CD4-positive, alpha-beta T cell treated with Interleukin-17A for 4 hours (primary cell): ENCODE results near the gene DHRSX.
A peak's percentile ranks its signal among the peaks of the same experiment; 100 is the strongest.
"Not testable (repeated sequence)": the region's sequence is repeated elsewhere in the genome, so short reads cannot be mapped to it uniquely, and the experiment has no call there.

ENCODE experiments used
- DNase-seq: peaks from one replicate; pipeline ENCODE4 v3.0.0-alpha.2; 2020; ENCODE audit warnings: mixed read lengths

DHRSX gene

GRCh38 chrX:2345562-2345961 lies 155.2 kb downstream of the DHRSX start:
- no peak for DNase-seq

- DNase-seq, result no peak
These were observed 157.4 kb downstream of the DHRSX start for GRCh38 chrX:2343413-2343812.

- DNase-seq, result no peak
These were observed 157.9 kb downstream of the DHRSX start for GRCh38 chrX:2342874-2343273.

GRCh38 chrX:2342281-2342688 lies 158.5 kb downstream of the DHRSX start:
- DNase-seq, result no peak

GRCh38 chrX:2340991-2341390 lies 159.8 kb downstream of the DHRSX start:
- no peak for DNase-seq

- no peak for DNase-seq
These were observed 164.6 kb downstream of the DHRSX start for GRCh38 chrX:2336181-2336580.

- DNase-seq, result no peak
These were observed 166.5 kb downstream of the DHRSX start for GRCh38 chrX:2334237-2334636.

- no peak for DNase-seq
These were observed 168.5 kb downstream of the DHRSX start for GRCh38 chrX:2332252-2332651.

- DNase-seq, result no peak
These were observed 169.9 kb downstream of the DHRSX start for GRCh38 chrX:2330910-2331309.

GRCh38 chrX:2330487-2330886 lies 170.3 kb downstream of the DHRSX start:
- DNase-seq, result no peak

GRCh38 chrX:2327423-2327822 lies 173.4 kb downstream of the DHRSX start:
- no peak for DNase-seq

- DNase-seq, result peak; percentile 78
These were observed 175.5 kb downstream of the DHRSX start for GRCh38 chrX:2325076-2325784.

- no peak for DNase-seq
These were observed 176.6 kb downstream of the DHRSX start for GRCh38 chrX:2324151-2324550.

GRCh38 chrX:2321411-2321810 lies 179.4 kb downstream of the DHRSX start:
- no peak for DNase-seq

- DNase-seq, result no peak
These were observed 180.0 kb downstream of the DHRSX start for GRCh38 chrX:2320580-2321327.

GRCh38 chrX:2320089-2320488 lies 180.7 kb downstream of the DHRSX start:
- DNase-seq, result no peak

- no peak for DNase-seq
These were observed 182.4 kb downstream of the DHRSX start for GRCh38 chrX:2318371-2318770.

- DNase-seq, result no peak
These were observed 183.2 kb downstream of the DHRSX start for GRCh38 chrX:2317527-2318055.

- DNase-seq, result no peak
These were observed 184.2 kb downstream of the DHRSX start for GRCh38 chrX:2316534-2316933.

- DNase-seq, result no peak
These were observed 185.3 kb downstream of the DHRSX start for GRCh38 chrX:2315434-2315833.

GRCh38 chrX:2314831-2315365 lies 185.9 kb downstream of the DHRSX start:
- DNase-seq, result no peak

GRCh38 chrX:2313864-2314640 lies 186.7 kb downstream of the DHRSX start:
- no peak for DNase-seq

GRCh38 chrX:2312061-2312591 lies 188.7 kb downstream of the DHRSX start:
- not testable (repeated sequence) for DNase-seq
